Gastroesophageal sphincter (tissue), 3 donors: ENCODE data around the gene SIRPB1.

Source experiments
- EP300 ChIP-seq: sonication (generic); formaldehyde crosslinking; IDR thresholded peaks from one replicate; pipeline ENCODE4 v1.6.1; 2017; ENCODE audit warnings: antibody characterized with exemption, mild to moderate bottlenecking
- TF ChIP-seq, protein P1 (sequence below), 4 experiments: fragments of 200-600 bp in 2 of 4; fragments of 450-650 bp in 2 of 4; sonication (generic) in 1 of 4; IDR thresholded peaks; one replicate each; pipeline ENCODE4 v1.5.1; 2017 to 2019; ENCODE audit warnings: antibody characterized with exemption in 4 of 4, mild to moderate bottlenecking in 2 of 4, moderate library complexity in 2 of 4

DNA sequence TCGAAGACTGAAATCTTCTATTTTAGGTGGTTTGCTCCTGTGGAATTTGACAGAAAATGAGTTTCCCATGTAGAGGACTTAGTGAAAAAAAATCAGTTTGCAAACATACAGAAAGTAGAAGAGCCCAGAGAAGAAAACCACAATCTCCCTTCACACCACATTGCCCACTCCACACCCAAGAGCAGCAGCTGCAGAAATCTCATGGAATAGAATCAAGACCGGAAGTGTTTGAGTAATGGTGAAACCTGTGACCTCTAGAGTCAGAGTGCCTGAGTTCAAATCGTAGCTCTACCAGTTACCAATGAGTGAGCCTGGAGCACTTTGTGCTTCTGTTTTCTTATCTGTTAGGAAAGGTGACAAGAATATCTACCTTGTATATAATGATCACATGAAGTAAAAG, 33.2 kb upstream of the SIRPB1 start:
- TF ChIP-seq, protein P1, sequence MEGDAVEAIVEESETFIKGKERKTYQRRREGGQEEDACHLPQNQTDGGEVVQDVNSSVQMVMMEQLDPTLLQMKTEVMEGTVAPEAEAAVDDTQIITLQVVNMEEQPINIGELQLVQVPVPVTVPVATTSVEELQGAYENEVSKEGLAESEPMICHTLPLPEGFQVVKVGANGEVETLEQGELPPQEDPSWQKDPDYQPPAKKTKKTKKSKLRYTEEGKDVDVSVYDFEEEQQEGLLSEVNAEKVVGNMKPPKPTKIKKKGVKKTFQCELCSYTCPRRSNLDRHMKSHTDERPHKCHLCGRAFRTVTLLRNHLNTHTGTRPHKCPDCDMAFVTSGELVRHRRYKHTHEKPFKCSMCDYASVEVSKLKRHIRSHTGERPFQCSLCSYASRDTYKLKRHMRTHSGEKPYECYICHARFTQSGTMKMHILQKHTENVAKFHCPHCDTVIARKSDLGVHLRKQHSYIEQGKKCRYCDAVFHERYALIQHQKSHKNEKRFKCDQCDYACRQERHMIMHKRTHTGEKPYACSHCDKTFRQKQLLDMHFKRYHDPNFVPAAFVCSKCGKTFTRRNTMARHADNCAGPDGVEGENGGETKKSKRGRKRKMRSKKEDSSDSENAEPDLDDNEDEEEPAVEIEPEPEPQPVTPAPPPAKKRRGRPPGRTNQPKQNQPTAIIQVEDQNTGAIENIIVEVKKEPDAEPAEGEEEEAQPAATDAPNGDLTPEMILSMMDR (IDR thresholded peaks at IDR 0.05), result no peak
- no peak for TF ChIP-seq EP300
